NT2/D1 (cell line): ENCODE measurements around the gene FSTL1.
"Not testable (repeated sequence)": the region's sequence is repeated elsewhere in the genome, so short reads cannot be mapped to it uniquely, and the experiment has no call there.

ENCODE experiments used
- DNase-seq: peaks from one replicate; pipeline ENCODE4 v3.0.0-alpha.2; 2011; ENCODE audit warnings: low read depth, low spot score
- H3K27me3 ChIP-seq: 2 replicates; pipeline ENCODE4 v1.6.0; 2011; ENCODE audit warnings: mild to moderate bottlenecking; ENCODE audit not compliant: insufficient read length, insufficient read depth
- H3K36me3 ChIP-seq: 2 replicates; pipeline ENCODE4 v1.6.1; 2011; ENCODE audit warnings: mild to moderate bottlenecking, low read length, mixed read lengths; ENCODE audit not compliant: insufficient read depth, insufficient read length
- H3K4me1 ChIP-seq: 2 replicates; pipeline ENCODE4 v1.5.1; 2011; ENCODE audit not compliant: insufficient read depth, insufficient read length
- H3K4me3 ChIP-seq: 2 replicates; pipeline ENCODE4 v1.5.1; 2011; ENCODE audit warnings: low read depth; ENCODE audit not compliant: insufficient read length
- H3K9ac ChIP-seq: 2 replicates; pipeline ENCODE4 v1.6.0; 2011; ENCODE audit warnings: low read depth; ENCODE audit not compliant: insufficient read length
- H3K9me3 ChIP-seq: 2 replicates; pipeline ENCODE4 v1.5.1; 2011; ENCODE audit warnings: mild to moderate bottlenecking, low read length; ENCODE audit not compliant: insufficient read depth
- SUZ12 ChIP-seq: IDR thresholded peaks from 2 replicates; pipeline ENCODE4 v1.6.1; 2011; ENCODE audit not compliant: insufficient read length, insufficient read depth; ENCODE audit errors: extremely low read depth
- YY1 ChIP-seq: IDR thresholded peaks from 2 replicates; pipeline ENCODE4 v1.6.1; 2011; ENCODE audit not compliant: insufficient read length, insufficient read depth
- ZNF274 ChIP-seq: IDR thresholded peaks from 2 replicates; pipeline ENCODE4 v1.6.1; 2011; ENCODE audit warnings: mild to moderate bottlenecking, low read depth, low read length

The FSTL1 gene

DNA sequence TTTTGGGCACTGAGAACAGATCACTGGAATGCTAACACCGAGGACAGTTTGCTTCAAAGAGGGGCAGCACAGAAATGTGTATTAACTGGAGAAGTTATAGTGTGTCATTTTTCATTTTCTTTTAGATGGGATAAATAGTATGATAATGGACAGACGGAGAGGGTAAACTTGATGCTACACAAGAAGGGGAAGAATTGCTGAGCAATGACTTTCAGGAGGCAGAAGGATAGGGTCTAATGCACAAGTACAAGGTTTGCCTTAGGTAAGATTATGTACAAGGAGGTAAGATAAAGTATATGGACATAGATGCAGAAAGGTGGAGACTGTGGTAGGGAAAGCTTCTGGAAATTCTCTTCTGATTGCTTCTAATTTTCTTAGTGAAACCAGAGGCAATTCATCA is 69.3 kb downstream of the FSTL1 start:
- Histone ChIP-seq H3K9ac (no peak overlapping the region), H3K9me3 (0 out of 2 replicates have a peak, but pooled peaks cover 10% of the 10 kb centered on the region), H3K4me3 (no peak overlapping the region), H3K4me1 (no peaks in the 10 kb centered on the region), H3K27me3 (no peaks in the 10 kb centered on the region), H3K36me3 (no peaks in the 10 kb centered on the region)
- TF ChIP-seq SUZ12: no peak
- TF ChIP-seq YY1: no peak
- TF ChIP-seq ZNF274: no peak
- no peak for DNase-seq

- H3K4me1 ChIP-seq, H3K4me3 ChIP-seq, H3K9me3 ChIP-seq, H3K9ac ChIP-seq, DNase-seq, H3K27me3 ChIP-seq, H3K36me3 ChIP-seq: not testable (repeated sequence)
These were observed 72.8 kb downstream of the FSTL1 start for GRCh38 chr3:120377948-120378347.

DNA sequence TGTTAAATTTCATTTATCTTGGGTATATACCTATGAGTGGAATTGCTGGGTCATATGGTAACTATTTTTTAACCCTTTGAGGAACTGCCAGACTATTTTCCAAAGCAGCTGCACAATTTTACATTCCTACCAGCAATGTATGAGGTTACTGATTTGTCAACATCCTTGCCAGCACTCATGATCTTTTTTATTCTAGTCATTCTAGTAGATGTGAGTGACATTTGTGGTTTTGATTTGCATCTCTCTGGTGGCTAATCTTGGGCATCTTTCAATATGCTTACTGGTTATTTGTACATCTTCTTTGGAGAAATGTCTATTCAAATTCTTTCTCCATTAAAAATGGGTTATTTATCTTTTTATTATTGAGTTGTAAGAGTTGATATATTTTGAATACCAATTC is 80.3 kb downstream of the FSTL1 start:
- Histone ChIP-seq H3K9ac (no peak overlapping the region), H3K36me3 (no peaks in the 10 kb centered on the region), H3K9me3 (no peaks in the 10 kb centered on the region), H3K4me1 (no peaks in the 10 kb centered on the region), H3K4me3 (no peak overlapping the region), H3K27me3 (no peaks in the 10 kb centered on the region)
- TF ChIP-seq ZNF274: no peak
- no peak for TF ChIP-seq SUZ12
- no peak for TF ChIP-seq YY1
- DNase-seq: no peak

- no peak for DNase-seq
- H3K27me3 ChIP-seq: no peaks in the 10 kb centered on the region
- H3K4me3 ChIP-seq: no peak overlapping the region
- H3K4me1 ChIP-seq: no peaks in the 10 kb centered on the region
- H3K9me3 ChIP-seq: no peaks in the 10 kb centered on the region
- no peaks in the 10 kb centered on the region for H3K36me3 ChIP-seq
- no peak overlapping the region for H3K9ac ChIP-seq
- no peak for TF ChIP-seq ZNF274
- no peak for TF ChIP-seq YY1
- TF ChIP-seq SUZ12: no peak
These were observed 81.7 kb downstream of the FSTL1 start for GRCh38 chr3:120369037-120369467.

DNA sequence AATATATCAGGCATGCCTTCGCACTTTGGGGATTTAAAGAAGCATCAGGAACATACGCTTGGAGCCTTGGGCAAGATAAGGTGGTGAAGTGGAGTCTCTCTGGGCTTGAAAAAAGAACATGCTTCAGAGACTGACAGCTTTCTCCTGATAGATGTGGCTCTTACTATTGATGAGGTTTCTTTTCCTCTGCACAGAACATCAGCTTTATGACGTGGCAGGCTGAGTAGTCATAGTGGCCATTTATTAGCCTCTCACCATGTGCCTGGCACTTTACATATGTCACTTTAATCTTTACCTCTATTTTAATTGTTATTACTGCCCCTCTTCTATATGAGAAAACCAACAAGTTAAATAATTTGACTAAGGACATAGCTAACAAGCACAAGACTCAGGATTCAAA is 82.6 kb downstream of the FSTL1 start:
- H3K4me3 ChIP-seq: no peak overlapping the region
- DNase-seq: no peak
- no peak overlapping the region for H3K9ac ChIP-seq
- H3K27me3 ChIP-seq: no peaks in the 10 kb centered on the region
- TF ChIP-seq ZNF274 (no peak), YY1 (no peak), SUZ12 (no peak)
- no peaks in the 10 kb centered on the region for H3K9me3 ChIP-seq
- H3K4me1 ChIP-seq: no peaks in the 10 kb centered on the region
- H3K36me3 ChIP-seq: no peaks in the 10 kb centered on the region

DNA sequence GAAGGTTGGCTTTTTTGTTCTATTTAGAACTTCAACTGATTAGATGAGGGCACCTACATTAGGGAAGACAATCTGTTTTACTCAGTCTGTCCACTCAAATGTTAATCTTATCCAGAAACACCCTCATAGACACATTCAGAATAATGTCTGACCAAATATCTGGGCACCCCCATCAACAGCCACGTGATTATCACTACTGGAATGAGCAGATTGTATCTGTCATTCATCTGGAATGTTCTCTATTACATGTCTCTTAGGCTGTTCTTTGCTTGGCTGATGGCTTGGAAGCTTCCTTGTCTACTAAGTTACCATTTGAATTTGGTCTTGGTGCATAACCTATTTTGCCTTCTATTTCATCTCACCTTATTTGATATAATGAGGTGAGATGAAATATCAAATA is 86.0 kb downstream of the FSTL1 start:
- no peak overlapping the region for H3K9ac ChIP-seq
- H3K27me3 ChIP-seq: no peaks in the 10 kb centered on the region
- no peak for DNase-seq
- H3K4me3 ChIP-seq: no peak overlapping the region
- no peaks in the 10 kb centered on the region for H3K4me1 ChIP-seq
- H3K36me3 ChIP-seq: no peaks in the 10 kb centered on the region
- H3K9me3 ChIP-seq: no peaks in the 10 kb centered on the region
- no peak for TF ChIP-seq YY1
- no peak for TF ChIP-seq ZNF274
- no peak for TF ChIP-seq SUZ12

DNA sequence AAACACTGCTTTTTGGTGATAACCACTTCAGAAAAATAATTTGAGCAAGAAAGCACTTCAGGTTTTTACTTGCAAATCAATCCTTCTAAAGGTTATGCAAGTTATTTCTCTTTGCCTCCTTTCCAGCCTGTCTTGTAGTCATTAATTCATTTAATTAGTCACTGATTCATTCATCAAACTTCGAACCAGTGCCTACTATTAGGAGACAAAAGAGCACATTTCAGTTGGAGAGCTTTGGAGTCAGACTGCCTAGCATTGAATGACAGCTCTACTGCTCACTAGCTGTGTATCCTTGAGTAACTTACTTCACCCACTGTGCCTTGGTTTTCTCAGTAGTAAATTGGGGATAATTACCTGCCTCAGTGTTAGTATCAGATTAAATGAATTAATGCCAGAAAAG is 86.7 kb downstream of the FSTL1 start:
- no peaks in the 10 kb centered on the region for H3K36me3 ChIP-seq
- H3K27me3 ChIP-seq: no peaks in the 10 kb centered on the region
- H3K9ac ChIP-seq: no peak overlapping the region
- no peaks in the 10 kb centered on the region for H3K9me3 ChIP-seq
- no peak for DNase-seq
- H3K4me1 ChIP-seq: no peaks in the 10 kb centered on the region
- TF ChIP-seq YY1: no peak
- TF ChIP-seq ZNF274: no peak
- no peak for TF ChIP-seq SUZ12
- H3K4me3 ChIP-seq: no peak overlapping the region

GRCh38 chr3:120357807-120358206 is 93.0 kb downstream of the FSTL1 start:
- Histone ChIP-seq H3K9me3 (no peaks in the 10 kb centered on the region), H3K4me3 (no peak overlapping the region), H3K27me3 (no peaks in the 10 kb centered on the region), H3K36me3 (no peaks in the 10 kb centered on the region), H3K4me1 (no peaks in the 10 kb centered on the region), H3K9ac (no peak overlapping the region)
- no peak for DNase-seq
- TF ChIP-seq YY1 (no peak), SUZ12 (no peak), ZNF274 (no peak)
